ENCODE measurements around the gene LHX6. TPM values are rescaled to one million over a fixed set of nuclear protein-coding genes. Genes with fewer than 3 reads are reported as not detected.

Gene LHX6
- total and polyA plus RNA-seq, 2 of the 8 experiments (the other 6 are each of a cell fraction or from before 2014, with no cell fraction given), result 0.92 to 1.2 TPM

- 72% methylated on average over 7 of the region's 11 CpGs; no CpG with 5 or more reads in 1 of the 2 experiments for WGBS, 2 experiments (ENCODE audit: extremely low coverage in 1 of 2, insufficient coverage in 1 of 2, insufficient read length in 1 of 2, insufficient replicate concordance in 2 of 2, low coverage in 1 of 2, low lambda C conversion rate in 2 of 2, missing lambda C conversion rate in 1 of 2)
- no peaks in the 10 kb centered on the region; a peak in 1 of 7 replicates for H3K27me3 ChIP-seq (replicated peaks in 1 of 4; ENCODE audit: control insufficient read depth in 3 of 4, extremely low read depth in 1 of 4, insufficient read depth in 3 of 4, low read length in 3 of 4)
- H3K14ac ChIP-seq (ENCODE audit: insufficient read length), result no peak overlapping the region
- peak overlapping the region; percentile 63; the same call in 1 of the 2 replicates for H2AFZ ChIP-seq (ENCODE audit: low read length)
- no peak overlapping the region for H4K91ac ChIP-seq (replicated peaks; ENCODE audit: insufficient read length, low read length)
- no peaks in the 10 kb centered on the region for H3K79me2 ChIP-seq (ENCODE audit: control insufficient read depth in 1 of 2, insufficient read depth in 2 of 2, low read length in 2 of 2)
- H4K20me1 ChIP-seq (replicated peaks in 1 of 2; ENCODE audit: control insufficient read depth in 1 of 2, insufficient read depth in 2 of 2, low read length in 2 of 2), result no peaks in the 10 kb centered on the region
- H3K9ac ChIP-seq (replicated peaks in 1 of 4; ENCODE audit: extremely low read depth in 1 of 4, low read depth in 3 of 4, low read length in 3 of 4), result no peak overlapping the region
- no peaks in the 10 kb centered on the region for H3K23me2 ChIP-seq (ENCODE audit: low read depth, low read length)
- FAIRE-seq, result no peak
- no peak overlapping the region for H3K4me3 ChIP-seq (ENCODE audit: extremely low read depth in 1 of 4, insufficient read depth in 2 of 4, low read depth in 3 of 4, low read length in 4 of 4)
- peak overlapping the region; percentile 40; the same call in 1 of the 2 replicates for H4K8ac ChIP-seq (ENCODE audit: extremely low read depth, insufficient read depth, low read length)
- CTCF ChIA-PET (ENCODE audit: partially characterized antibody), result interaction anchor here (0.7 to 2.4 kb wide), 21 partner anchors 9 to 165 kb away, joined by 3 to 13 read pairs (median 3); partner anchors contain the start of gene NDUFA8
- POLR2A ChIA-PET (ENCODE audit: partially characterized antibody), result interaction anchor here (1.7 kb wide), 1 partner anchor 94 kb away, joined by 3 read pairs; no protein-coding TSS in a partner anchor
- no peak overlapping the region for H3K18ac ChIP-seq (ENCODE audit: extremely low read depth, low read length)
- H3K4me2 ChIP-seq (ENCODE audit: insufficient read depth in 1 of 2, low read depth in 2 of 2, low read length in 2 of 2), result no peak overlapping the region
- H2BK5ac ChIP-seq (ENCODE audit: low read depth, low read length), result no peak overlapping the region; the same call in 1 of the 2 replicates
- H3K9me3 ChIP-seq (ENCODE audit: insufficient read depth in 2 of 2, low read depth in 1 of 2, low read length in 1 of 2), result no peaks in the 10 kb centered on the region
- H3K4me1 ChIP-seq (replicated peaks in 1 of 4; ENCODE audit: control insufficient read depth in 3 of 4, insufficient read depth in 4 of 4, low read length in 3 of 4), result peaks cover 0 to 3% (median 1%) of the 10 kb centered on the region in 4 experiments; a peak in 2 of 7 replicates
- H2BK12ac ChIP-seq (ENCODE audit: low read depth, low read length), result 0 out of 2 replicates have a peak overlapping the region, but pooled peaks have one; percentile 44
- DNase-seq (ENCODE audit: low read depth in 1 of 2, low spot score in 2 of 2), result no peak
- H3K36me3 ChIP-seq (ENCODE audit: control insufficient read depth in 2 of 4, insufficient read depth in 4 of 4, low read length in 3 of 4), result no peaks in the 10 kb centered on the region
- no peak overlapping the region for H2BK120ac ChIP-seq (replicated peaks; ENCODE audit: low read depth, low read length)
- H3K79me1 ChIP-seq (ENCODE audit: low read depth, low read length), result no peaks in the 10 kb centered on the region
- no peak overlapping the region for H2BK20ac ChIP-seq (ENCODE audit: low read length)
- no peak overlapping the region for H3K27ac ChIP-seq (ENCODE audit: low read depth, low read length)
- H2BK15ac ChIP-seq (ENCODE audit: low read length), result no peak overlapping the region
- H3K23ac ChIP-seq (ENCODE audit: insufficient read length), result no peak overlapping the region
- no peak overlapping the region for H2AK5ac ChIP-seq (ENCODE audit: low read depth, low read length)
- H4K5ac ChIP-seq (ENCODE audit: insufficient read length, low read depth, low read length), result no peak overlapping the region
- H3K56ac ChIP-seq (replicated peaks; ENCODE audit: insufficient read length, low read depth, low read length), result no peak overlapping the region
- H3K4ac ChIP-seq (replicated peaks; ENCODE audit: insufficient read length, low read depth, low read length), result no peak overlapping the region
- no peak for TF ChIP-seq BRCA1 (IDR thresholded peaks at IDR 0.05; ENCODE audit: low read depth, low read length)
- TF ChIP-seq RAD21 (IDR thresholded peaks at IDR 0.05 in 1 of 2, conservative IDR thresholded peaks at IDR 0.05 in 1 of 2; ENCODE audit: low read depth in 2 of 2, low read length in 2 of 2), result no peak
- no peak for TF ChIP-seq YY1 (IDR thresholded peaks at IDR 0.05; ENCODE audit: low read depth, low read length)
- no peak for TF ChIP-seq E2F6 (IDR thresholded peaks at IDR 0.05)
- TF ChIP-seq TCF12 (IDR thresholded peaks at IDR 0.05; ENCODE audit: low read depth, low read length), result no peak
- TF ChIP-seq NANOG (IDR thresholded peaks at IDR 0.05; ENCODE audit: insufficient read depth, low read depth, low read length, poor library complexity, severe bottlenecking), result no peak
- no peak for TF ChIP-seq POLR2AphosphoS5 (IDR thresholded peaks at IDR 0.05; ENCODE audit: low read depth, low read length)
Observed at GRCh38 chr9:122191584-122191983, 37.2 kb downstream of the LHX6 start.
